RWPE1 (cell line): ENCODE results near the gene STK32A.
"Not testable (repeated sequence)": the region's sequence is repeated elsewhere in the genome, so short reads cannot be mapped to it uniquely, and the experiment has no call there.

Experiments
- CTCF ChIA-PET: fragments of 350-600 bp; sonication (Branson Sonifier 250); formaldehyde crosslinking; extraction: SDS; loops from one replicate; lab custom pipeline; 2021; lab: Yijun Ruan, JAX
- POLR2A ChIA-PET: fragments of 400-600 bp; formaldehyde crosslinking; extraction: SDS; loops from one replicate; lab custom pipeline; 2020; ENCODE audit warnings: antibody characterized with exemption; ENCODE audit not compliant: low non-redundant PET; lab: Yijun Ruan, JAX
- DNase-seq: peaks from one replicate; pipeline ENCODE4 v3.0.0; 2012; ENCODE audit warnings: low spot score
- H3K27ac ChIP-seq: fragments of 450-650 bp; 2 replicates; pipeline ENCODE4 v1.5.1; 2017
- CTCF ChIP-seq: fragments of 450-650 bp; conservative IDR thresholded peaks from 2 replicates; pipeline ENCODE4 v1.5.1; 2017; ENCODE audit warnings: low read depth, mild to moderate bottlenecking

STK32A gene

GRCh38 chr5:147223948-147224791 is 10.7 kb upstream of the STK32A start:
- CTCF ChIA-PET = interaction anchor here (0.6 to 2.2 kb wide), 3 partner anchors 145 to 632 kb away, joined by 3 to 17 read pairs (median 3); no protein-coding TSS in a partner anchor
- TF ChIP-seq CTCF = peak; percentile 75
- H3K27ac ChIP-seq = no peak overlapping the region
- POLR2A ChIA-PET = no interaction called here
- DNase-seq = peak; percentile 75

DNA sequence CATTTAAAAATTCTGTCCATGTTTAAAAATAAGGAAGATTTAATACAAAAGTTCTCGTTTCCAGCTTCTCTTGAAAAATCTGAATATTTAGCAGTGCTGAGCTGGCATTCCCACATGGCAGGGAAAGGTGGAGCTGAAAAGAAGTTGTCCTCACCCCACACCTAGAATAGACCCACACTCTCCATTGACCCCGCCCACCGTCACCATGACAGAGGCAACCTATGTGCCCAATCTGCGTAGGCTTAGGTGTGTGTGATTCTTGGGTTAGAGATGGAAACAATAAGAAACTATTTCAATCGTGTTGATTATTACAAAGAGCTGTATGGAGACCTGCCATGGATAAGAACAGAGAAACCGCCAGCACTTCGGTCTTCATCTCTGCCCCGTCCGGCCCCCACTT is 8.9 kb upstream of the STK32A start:
- no peak for TF ChIP-seq CTCF

GRCh38 chr5:147226512-147226911 is 8.3 kb upstream of the STK32A start:
- H3K27ac ChIP-seq = no peak overlapping the region
- no peak for DNase-seq
- TF ChIP-seq CTCF = no peak
- CTCF ChIA-PET = no interaction called here
- POLR2A ChIA-PET = no interaction called here

More for the DNA sequence above, 8.9 kb upstream of the STK32A start:
- ChIA-PET CTCF (interaction anchor here (1.1 kb wide), 1 partner anchor 37 kb away, joined by 3 read pairs; no protein-coding TSS in a partner anchor), POLR2A (no interaction called here)
- no peak overlapping the region for H3K27ac ChIP-seq
- no peak for DNase-seq

DNA sequence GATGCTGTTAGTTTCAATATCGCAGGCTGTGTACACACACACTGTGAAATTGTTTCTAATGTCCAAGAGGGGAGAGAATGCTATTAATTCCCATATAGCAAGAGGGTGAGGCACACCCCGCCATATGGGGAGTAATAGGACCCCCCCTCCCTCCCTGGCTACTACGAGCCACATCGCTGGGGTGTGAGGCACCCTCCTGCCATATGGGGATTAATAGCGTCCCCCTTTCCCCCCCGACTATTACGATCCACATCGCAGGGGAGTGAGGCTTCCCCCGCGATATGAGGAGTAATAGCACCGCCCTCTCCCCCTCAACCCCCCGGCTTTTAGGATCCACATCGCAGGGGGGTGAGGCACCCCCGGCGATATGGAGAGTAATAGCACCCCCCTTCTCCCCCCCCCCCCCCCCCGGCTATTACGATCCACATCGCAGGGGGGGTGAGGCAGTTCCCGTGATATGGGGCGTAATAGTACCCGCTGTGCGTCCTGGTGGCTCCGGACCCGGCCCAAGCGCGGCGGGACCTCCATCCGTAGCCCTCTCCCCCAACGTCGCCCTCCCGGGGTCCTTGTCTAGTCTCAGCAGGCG is 494 bp upstream of the STK32A start:
- no peak for TF ChIP-seq CTCF
- DNase-seq = no peak
- POLR2A ChIA-PET = no interaction called here
- CTCF ChIA-PET = no interaction called here
- H3K27ac ChIP-seq = peak overlapping the region; percentile 39; the same call in 1 of the 2 replicates

GRCh38 chr5:147240266-147240985 is 5.6 kb downstream of the STK32A start:
- H3K27ac ChIP-seq = no peak overlapping the region
- TF ChIP-seq CTCF = no peak
- no peak for DNase-seq
- ChIA-PET CTCF (no interaction called here), POLR2A (no interaction called here)

GRCh38 chr5:147243238-147243637 is 8.4 kb downstream of the STK32A start:
- DNase-seq, H3K27ac ChIP-seq, CTCF ChIA-PET, POLR2A ChIA-PET: not testable (repeated sequence)
